Activated T-cell treated with anti-CD3 and anti-CD28 coated beads, Interleukin-2, amount 50 U/mL, for 24 hours (primary cell): ENCODE measurements around the gene LIN52.

Experiments
- DNase-seq: peaks from one replicate; pipeline ENCODE4 v3.0.0-alpha.2; 2020
- H3K27ac Mint-ChIP-seq: 2 replicates; pipeline ENCODE4 v1.8.0; 2020; ENCODE audit warnings: mild to moderate bottlenecking, mixed read lengths
- H3K27me3 Mint-ChIP-seq: 2 replicates; pipeline ENCODE4 v1.8.0; 2020; ENCODE audit warnings: mixed read lengths
- H3K36me3 Mint-ChIP-seq: 2 replicates; pipeline ENCODE4 v1.8.0; 2020; ENCODE audit warnings: low read depth, mixed read lengths
- H3K4me1 Mint-ChIP-seq: 2 replicates; pipeline ENCODE4 v1.8.0; 2020; ENCODE audit warnings: low read depth, mixed read lengths
- H3K4me3 Mint-ChIP-seq: 2 replicates; pipeline ENCODE4 v1.8.0; 2020; ENCODE audit warnings: mild to moderate bottlenecking, moderate library complexity, mixed read lengths
- H3K9me3 Mint-ChIP-seq: 2 replicates; pipeline ENCODE4 v1.8.0; 2020; ENCODE audit warnings: mixed read lengths

The LIN52 gene

GRCh38 chr14:74194506-74195274 lies 109.9 kb downstream of the LIN52 start:
- H3K9me3 Mint-ChIP-seq = no peaks in the 10 kb centered on the region
- peaks cover 23% of the 10 kb centered on the region for H3K36me3 Mint-ChIP-seq
- no peaks in the 10 kb centered on the region for H3K27me3 Mint-ChIP-seq
- DNase-seq = no peak
- peaks cover 3% of the 10 kb centered on the region for H3K4me1 Mint-ChIP-seq
- no peak overlapping the region for H3K27ac Mint-ChIP-seq
- no peak overlapping the region for H3K4me3 Mint-ChIP-seq

DNA sequence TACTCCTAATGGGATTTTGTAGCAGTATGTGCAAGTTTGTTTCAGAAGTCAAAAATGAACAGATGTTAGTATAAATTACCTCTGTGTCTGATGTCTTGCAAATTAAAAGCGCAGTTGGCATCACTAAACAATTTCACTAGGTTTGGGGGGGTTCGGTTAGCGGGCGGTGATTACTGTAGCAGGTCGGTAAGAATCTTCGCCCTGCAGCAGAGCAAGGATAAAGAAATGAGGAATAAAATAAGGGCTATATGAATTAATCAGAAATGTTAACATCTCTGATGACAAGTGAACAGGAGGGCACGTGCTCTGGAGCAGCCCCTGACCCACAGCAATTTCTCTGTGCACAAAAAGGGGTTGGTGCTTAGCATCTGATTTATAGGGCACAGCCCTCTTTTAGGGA lies 110.9 kb downstream of the LIN52 start:
- Mint-ChIP-seq H3K4me3 (no peak overlapping the region), H3K27me3 (no peaks in the 10 kb centered on the region), H3K4me1 (peaks cover 3% of the 10 kb centered on the region), H3K36me3 (peaks cover 28% of the 10 kb centered on the region), H3K9me3 (no peaks in the 10 kb centered on the region), H3K27ac (no peak overlapping the region)
- DNase-seq = no peak

DNA sequence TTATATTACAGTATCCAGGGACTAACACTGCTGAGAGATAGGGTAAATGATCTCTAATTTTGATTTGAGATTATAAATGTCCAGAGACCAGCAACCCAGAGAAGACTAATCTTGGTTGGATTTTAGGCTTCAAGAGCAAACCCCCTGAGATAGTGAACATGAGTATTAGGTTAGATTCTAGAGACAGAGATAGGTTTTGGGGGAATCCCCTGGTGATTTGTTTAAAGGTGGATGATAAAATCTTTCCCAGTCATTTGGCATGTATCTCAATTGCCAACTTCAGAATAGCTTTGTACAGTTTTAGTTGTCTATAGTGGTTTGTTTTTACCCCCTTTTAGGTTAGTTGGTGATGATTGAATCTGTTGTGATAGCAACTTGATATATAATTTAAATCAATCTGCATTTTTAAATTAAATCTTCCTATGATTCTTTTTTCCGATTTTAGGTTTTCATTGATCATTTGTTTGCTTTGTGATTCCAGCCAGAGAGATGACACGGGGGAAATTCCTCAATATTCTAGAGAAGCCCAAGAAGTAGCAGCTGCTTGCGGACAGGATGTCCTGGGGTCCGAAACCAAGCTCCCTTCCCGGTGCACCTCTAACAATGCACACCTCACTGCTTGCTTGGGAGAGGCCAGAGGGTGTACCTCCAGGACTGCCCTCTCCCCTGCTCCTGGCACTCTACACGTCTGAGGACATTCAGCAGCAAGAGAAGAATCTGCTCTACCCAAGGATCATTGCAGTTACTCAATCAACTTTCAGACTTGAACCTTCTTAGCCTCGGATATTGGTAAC lies 113.9 kb downstream of the LIN52 start:
- no peak for DNase-seq
- Mint-ChIP-seq H3K36me3 (peaks cover 31% of the 10 kb centered on the region), H3K9me3 (no peaks in the 10 kb centered on the region), H3K27me3 (no peaks in the 10 kb centered on the region), H3K4me3 (no peak overlapping the region), H3K4me1 (peaks cover 3% of the 10 kb centered on the region), H3K27ac (no peak overlapping the region)

DNA sequence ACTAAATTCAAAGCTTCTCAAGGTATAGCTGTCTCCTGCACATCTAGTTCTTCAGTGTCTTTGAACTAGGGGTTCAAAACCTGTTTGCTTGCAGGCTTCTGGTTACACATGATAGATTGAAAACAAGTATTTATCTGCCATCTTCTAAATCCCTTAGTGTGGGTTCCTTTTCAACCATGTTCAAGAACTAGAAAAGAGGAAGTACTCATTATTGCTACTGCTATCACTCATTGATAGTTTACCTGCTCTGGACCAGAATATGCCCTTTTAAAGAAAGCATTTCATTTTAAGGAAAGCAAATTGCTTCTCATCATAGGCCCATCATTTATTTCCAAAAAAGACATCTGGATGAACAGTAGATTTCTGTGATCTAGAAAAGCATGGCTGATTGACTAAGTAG lies 117.4 kb downstream of the LIN52 start:
- Mint-ChIP-seq H3K27ac (no peak overlapping the region), H3K27me3 (no peaks in the 10 kb centered on the region), H3K4me3 (no peak overlapping the region), H3K36me3 (peaks cover 34% of the 10 kb centered on the region), H3K9me3 (no peaks in the 10 kb centered on the region), H3K4me1 (peaks cover 3% of the 10 kb centered on the region)
- DNase-seq = no peak

- no peaks in the 10 kb centered on the region for H3K9me3 Mint-ChIP-seq
- no peak overlapping the region for H3K27ac Mint-ChIP-seq
- DNase-seq = no peak
- no peak overlapping the region for H3K4me3 Mint-ChIP-seq
- peaks cover 33% of the 10 kb centered on the region for H3K36me3 Mint-ChIP-seq
- no peaks in the 10 kb centered on the region for H3K4me1 Mint-ChIP-seq
- no peaks in the 10 kb centered on the region for H3K27me3 Mint-ChIP-seq
Observed at GRCh38 chr14:74203639-74204038, 118.9 kb downstream of the LIN52 start.

DNA sequence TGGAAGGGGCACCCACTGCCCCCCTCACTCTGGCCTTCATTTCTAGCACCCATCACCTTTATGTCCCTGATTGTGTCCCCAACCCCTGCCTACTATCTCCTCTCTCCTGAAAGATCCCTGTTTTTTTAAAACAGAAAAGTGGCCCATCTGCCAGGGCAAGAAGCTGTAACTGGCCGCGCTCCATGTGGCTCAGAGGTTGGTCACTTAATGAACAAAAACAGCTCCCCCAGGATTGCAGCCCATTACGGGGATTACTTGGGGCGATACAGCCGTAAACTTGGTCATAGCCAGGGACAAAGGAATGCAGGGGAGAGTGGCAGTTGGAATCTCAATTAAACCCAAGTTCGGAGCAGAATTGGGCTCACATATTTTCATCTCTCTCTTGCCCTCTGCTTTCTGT lies 119.7 kb downstream of the LIN52 start:
- Mint-ChIP-seq H3K9me3 (no peaks in the 10 kb centered on the region), H3K36me3 (peaks cover 24% of the 10 kb centered on the region), H3K4me1 (no peaks in the 10 kb centered on the region), H3K4me3 (no peak overlapping the region), H3K27me3 (no peaks in the 10 kb centered on the region), H3K27ac (no peak overlapping the region)
- DNase-seq = no peak

- H3K36me3 Mint-ChIP-seq = peaks cover 14% of the 10 kb centered on the region
- no peaks in the 10 kb centered on the region for H3K27me3 Mint-ChIP-seq
- no peak overlapping the region for H3K4me3 Mint-ChIP-seq
- DNase-seq = no peak
- no peaks in the 10 kb centered on the region for H3K4me1 Mint-ChIP-seq
- no peaks in the 10 kb centered on the region for H3K9me3 Mint-ChIP-seq
- no peak overlapping the region for H3K27ac Mint-ChIP-seq
Observed at GRCh38 chr14:74205882-74206281, 121.1 kb downstream of the LIN52 start.

GRCh38 chr14:74207943-74208342 lies 123.2 kb downstream of the LIN52 start:
- Mint-ChIP-seq H3K36me3 (peaks cover 8% of the 10 kb centered on the region), H3K4me3 (no peak overlapping the region), H3K27me3 (no peaks in the 10 kb centered on the region), H3K27ac (no peak overlapping the region), H3K4me1 (no peaks in the 10 kb centered on the region), H3K9me3 (no peaks in the 10 kb centered on the region)
- DNase-seq = no peak

GRCh38 chr14:74208642-74209041 lies 123.9 kb downstream of the LIN52 start:
- H3K36me3 Mint-ChIP-seq = peaks cover 3% of the 10 kb centered on the region
- no peaks in the 10 kb centered on the region for H3K27me3 Mint-ChIP-seq
- H3K4me3 Mint-ChIP-seq = no peak overlapping the region
- H3K4me1 Mint-ChIP-seq = no peaks in the 10 kb centered on the region
- no peak for DNase-seq
- no peaks in the 10 kb centered on the region for H3K9me3 Mint-ChIP-seq
- no peak overlapping the region for H3K27ac Mint-ChIP-seq

DNA sequence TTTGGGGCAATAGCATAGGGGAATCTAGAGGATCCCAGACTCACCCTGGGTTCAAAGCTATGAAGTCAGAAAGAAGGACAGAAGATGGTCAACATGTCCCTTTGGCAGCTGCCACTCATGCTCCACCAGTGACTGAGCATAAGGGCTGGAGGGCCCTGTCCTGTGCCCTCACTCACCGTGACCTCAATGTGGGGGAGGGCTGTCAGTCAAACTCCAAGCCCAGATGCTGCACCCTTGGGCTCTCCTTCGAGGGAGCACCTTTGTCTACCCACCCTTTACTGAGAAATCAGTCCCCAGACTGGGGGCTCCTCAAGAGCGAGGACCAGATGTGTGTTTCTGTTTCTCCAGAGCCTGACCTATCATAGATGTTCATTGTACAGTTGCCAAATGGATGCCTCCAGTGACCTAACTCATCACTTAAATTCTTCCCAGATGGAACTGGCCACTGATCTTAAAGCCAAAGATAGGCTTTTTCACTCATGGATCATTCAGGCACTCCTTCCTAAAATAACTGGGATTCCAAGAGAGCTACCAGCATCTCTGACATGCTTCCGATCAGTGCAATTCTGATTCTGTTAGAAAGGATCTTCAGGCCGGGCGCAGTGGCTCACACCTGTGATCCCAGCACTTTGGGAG lies 127.3 kb downstream of the LIN52 start:
- H3K4me1 Mint-ChIP-seq = no peaks in the 10 kb centered on the region
- no peak for DNase-seq
- H3K9me3 Mint-ChIP-seq = no peaks in the 10 kb centered on the region
- H3K4me3 Mint-ChIP-seq = no peak overlapping the region
- peaks cover 3% of the 10 kb centered on the region for H3K27me3 Mint-ChIP-seq
- no peak overlapping the region for H3K27ac Mint-ChIP-seq
- H3K36me3 Mint-ChIP-seq = no peaks in the 10 kb centered on the region

DNA sequence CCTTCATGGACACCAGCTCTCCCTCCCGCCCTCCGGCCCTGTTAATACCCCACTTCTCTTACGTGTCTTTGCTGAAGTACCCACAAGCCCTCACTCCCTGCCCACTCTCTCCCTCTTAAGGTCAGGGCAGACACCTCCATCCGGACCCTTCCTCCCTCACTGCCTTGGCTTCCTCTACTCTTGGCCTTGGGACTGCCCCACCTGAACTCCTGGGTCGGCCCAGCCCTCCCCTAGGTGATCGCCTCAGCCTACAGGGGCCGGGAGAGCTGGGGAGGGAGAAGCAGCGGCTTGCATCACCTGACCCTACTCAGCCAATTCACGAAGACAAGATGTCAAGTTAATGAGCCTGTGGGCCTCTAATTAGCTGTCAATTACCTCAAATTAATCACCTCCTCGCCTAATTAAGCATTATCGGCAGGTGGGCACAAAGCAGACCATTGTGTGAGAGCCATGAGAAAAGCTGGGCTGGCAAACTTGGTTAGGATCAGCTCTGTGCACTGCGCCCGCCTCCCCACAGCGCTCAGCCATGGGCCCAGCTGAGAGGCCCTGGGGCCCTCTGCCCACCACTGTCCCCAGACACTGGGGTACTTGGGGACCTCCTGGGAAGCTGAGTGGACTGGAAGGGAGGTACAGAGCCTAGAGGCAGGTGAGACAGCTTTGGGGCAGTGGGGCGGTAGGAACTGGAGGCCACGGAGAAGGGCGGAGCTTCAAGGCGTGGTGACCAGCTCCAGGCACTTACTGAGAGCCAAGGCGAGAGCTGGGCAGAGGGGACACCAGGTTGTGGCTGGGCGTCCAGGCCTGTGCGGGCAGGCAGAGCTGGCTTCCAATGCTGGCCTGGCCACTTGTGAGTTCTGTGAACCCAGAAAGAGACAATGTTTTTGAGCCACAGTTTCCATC lies 129.4 kb downstream of the LIN52 start:
- Mint-ChIP-seq H3K36me3 (no peaks in the 10 kb centered on the region), H3K9me3 (no peaks in the 10 kb centered on the region), H3K4me3 (no peak overlapping the region), H3K27me3 (peaks cover 22% of the 10 kb centered on the region), H3K27ac (no peak overlapping the region), H3K4me1 (peaks cover 6% of the 10 kb centered on the region)
- DNase-seq = no peak

DNA sequence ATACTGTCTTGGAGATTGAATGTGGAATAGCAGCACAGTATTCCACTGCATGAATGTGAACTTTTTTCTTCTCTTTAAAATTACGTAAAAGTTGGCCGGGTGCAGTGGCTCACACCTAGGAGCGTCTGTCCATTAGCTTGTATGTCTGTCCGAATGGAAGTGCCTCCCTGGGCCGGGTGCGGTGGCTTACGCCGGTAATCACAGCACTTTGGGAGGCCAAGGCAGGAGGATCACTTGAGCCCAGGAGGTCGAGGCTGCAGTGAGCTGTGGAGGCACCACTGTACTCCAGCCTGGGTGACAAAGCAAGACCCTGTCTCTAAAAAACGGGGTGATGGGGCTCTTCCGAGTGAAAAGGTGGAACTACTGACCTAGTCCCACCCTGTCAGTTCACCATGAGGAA lies 131.9 kb downstream of the LIN52 start:
- H3K27me3 Mint-ChIP-seq = peaks cover 25% of the 10 kb centered on the region
- H3K4me3 Mint-ChIP-seq = no peak overlapping the region

DNA sequence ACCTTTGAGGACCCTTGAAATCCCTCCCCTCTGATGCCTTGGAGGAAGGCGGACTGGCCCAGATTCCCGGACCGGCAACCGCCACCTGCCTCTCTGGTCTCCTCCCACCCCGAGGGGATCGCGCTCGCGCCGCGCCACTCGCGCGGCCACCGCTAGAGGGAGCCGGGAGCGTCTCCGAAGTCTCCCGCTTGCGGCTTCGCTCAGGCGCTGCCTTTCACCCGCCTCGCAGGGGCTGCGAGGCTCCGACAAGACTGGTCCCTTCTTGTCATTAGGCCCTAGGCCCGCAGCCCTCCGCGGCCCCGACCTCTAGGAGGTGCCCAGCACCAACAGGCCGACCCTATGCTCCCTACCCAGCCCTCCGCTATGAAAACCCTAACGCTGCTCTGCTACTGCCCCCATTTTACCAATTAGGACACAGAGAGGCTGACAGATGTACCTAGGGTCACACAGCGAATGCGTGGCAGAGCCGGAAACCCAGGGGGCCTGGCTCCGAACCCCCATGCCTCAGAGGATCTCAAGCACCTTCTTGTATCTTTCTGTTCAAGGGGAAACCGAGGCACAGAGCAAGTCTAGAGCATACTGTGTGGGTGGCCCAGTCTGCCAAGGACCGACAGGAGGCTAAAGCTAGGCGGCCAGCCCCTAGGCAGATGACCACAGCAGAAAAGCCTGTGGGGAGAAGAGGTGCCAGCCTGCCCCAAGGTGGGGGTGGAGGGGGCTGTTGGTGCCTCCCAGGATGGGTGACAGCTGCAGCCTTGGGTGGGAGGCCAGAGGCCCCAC lies 133.1 kb downstream of the LIN52 start:
- peak; percentile 88 for DNase-seq
- no peak overlapping the region for H3K27ac Mint-ChIP-seq
- H3K27me3 Mint-ChIP-seq = peaks cover 28% of the 10 kb centered on the region
- H3K4me3 Mint-ChIP-seq = peak overlapping the region; percentile 47
- no peaks in the 10 kb centered on the region for H3K9me3 Mint-ChIP-seq
- H3K36me3 Mint-ChIP-seq = no peaks in the 10 kb centered on the region
- peaks cover 6% of the 10 kb centered on the region for H3K4me1 Mint-ChIP-seq

More for the DNA sequence above, 131.9 kb downstream of the LIN52 start:
- H3K9me3 Mint-ChIP-seq = no peaks in the 10 kb centered on the region
- H3K27ac Mint-ChIP-seq = no peak overlapping the region
- H3K4me1 Mint-ChIP-seq = peaks cover 6% of the 10 kb centered on the region
- no peak for DNase-seq
- H3K36me3 Mint-ChIP-seq = no peaks in the 10 kb centered on the region
